Right forelimb (tissue), 1 donor: ENCODE measurements around the gene SCYGR2.
"Not testable (repeated sequence)": the region's sequence is repeated elsewhere in the genome, so short reads cannot be mapped to it uniquely, and the experiment has no call there.

Experiments
- DNase-seq: peaks from one replicate; pipeline ENCODE4 v3.0.0-alpha.2; 2018

The SCYGR2 gene, protein sequence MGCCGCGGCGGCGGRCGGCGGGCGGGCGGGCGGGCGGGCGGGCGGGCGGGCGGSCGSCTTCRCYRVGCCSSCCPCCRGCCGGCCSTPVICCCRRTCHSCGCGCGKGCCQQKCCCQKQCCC

GRCh38 chr2:227598835-227599503 lies at the start of gene SCYGR2:
TSS of gene SCYGR2 (plus strand) at chr2:227598893. CDS start at chr2:227598893, 0 bp downstream.
- DNase-seq = not testable (repeated sequence)

- no peak for DNase-seq
These were observed 46.9 kb upstream of the SCYGR2 start for GRCh38 chr2:227551836-227552235.

DNA sequence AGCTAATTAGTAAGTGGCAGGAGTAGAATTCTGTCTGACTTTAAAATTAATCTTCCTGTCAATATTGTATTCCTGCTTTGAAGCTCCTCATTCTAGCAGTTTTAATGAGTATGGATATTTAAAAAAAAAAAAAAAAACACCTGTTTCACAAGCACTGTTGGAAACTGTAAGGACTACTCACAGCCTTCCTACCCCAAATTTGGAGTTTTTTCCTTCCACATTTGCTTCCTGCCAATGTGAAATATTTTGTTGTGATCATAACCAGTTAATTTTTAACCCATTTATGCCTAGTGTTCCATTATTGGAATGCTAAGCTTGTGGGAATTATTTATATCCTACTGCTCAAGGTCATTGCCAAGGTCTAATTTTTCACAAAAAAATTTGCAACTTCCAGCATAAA lies 36.1 kb upstream of the SCYGR2 start:
- no peak for DNase-seq

DNA sequence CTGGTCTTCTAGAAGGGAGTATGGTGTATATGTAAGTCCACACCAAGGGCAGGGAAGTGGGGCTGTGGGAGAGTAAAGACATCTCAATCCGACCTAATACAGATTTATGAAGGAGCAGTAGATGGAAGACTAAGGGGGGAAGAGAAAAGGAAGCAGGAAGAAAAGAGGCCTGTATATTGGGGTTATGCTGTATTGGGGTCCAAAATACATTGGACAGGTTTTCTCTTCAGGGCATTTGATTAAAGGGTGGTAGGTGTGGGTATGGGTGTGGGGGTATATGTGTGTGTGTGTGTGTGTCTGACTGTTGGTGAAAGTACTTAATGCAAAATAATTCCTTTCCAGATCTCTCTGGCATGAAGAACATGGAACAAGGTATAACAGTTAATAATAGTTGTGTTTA lies 33.6 kb upstream of the SCYGR2 start:
- no peak for DNase-seq

DNA sequence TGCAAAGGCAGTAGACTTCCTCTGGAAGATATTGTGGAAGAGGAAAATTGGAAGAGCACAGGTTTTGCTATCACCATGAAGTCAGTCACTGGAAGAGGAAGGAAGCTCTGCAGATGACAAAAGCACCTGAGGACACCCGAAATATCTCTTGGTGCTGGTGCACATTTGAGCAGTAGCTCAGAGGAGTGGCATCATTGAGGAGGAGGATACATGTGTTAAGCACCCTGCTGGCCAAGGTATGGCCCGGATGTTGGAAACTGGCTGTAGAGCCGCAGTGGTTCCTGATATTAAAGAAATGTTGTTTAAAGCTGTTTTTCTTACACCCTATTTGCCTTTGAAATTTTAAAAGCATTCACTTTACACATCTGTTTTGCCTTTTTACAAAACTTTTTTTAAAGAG lies 32.7 kb upstream of the SCYGR2 start:
- DNase-seq = no peak

DNA sequence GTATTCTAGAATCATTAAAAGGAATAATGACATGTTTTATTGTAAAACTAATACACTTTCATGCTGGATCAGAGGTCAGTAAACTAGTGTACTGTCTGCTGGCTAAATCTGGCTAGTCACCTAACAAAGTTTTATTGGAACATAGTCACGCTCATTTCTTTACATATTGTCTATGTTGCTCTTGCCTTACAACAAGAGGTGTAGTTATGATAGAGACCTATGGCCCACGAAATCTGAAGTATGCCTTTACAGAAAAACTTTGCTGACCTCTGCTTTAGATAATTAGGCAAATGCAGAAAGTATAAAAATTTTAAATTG lies 29.9 kb upstream of the SCYGR2 start:
- no peak for DNase-seq

DNA sequence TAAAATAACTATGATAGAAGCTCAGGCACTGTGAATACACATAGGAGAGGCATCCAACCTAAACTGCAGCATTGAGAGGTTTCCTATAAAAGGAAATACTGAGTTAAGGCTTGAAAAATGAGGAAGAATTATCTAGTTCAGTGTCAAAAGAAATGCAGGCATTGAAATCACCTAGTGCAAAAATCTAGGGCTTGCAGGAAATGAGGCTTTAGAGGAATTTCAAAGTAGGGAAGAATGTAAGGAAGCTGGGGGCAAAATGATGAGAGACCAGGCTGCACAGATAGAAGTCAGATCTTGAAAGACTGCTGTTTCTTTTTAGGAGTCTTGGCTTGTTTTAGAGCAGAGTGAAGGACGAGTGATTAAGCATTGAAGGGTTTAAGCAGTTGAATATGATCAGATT lies 28.1 kb upstream of the SCYGR2 start:
- DNase-seq = no peak

- no peak for DNase-seq
These were observed 22.6 kb upstream of the SCYGR2 start for GRCh38 chr2:227576110-227576509.

- DNase-seq = no peak
These were observed 21.9 kb upstream of the SCYGR2 start for GRCh38 chr2:227576812-227577211.

DNA sequence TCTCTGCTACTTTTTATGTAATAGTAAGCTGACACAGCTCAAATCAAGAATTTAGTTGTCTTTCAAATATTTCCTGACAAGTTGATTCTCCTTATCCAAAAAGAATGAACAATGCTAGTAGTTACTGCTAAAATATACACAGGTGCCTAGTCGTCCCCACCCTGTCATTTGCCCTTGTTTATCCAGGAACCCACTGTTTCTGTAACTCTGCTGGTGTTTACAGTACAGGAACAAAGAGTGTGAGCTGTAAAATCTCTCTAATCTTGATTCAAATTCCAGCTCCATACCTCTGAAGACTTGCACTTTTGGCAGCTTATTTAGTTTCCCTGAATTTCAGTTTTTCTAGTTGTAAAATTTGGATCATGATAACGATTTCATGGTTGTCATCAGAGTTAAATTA lies 21.1 kb upstream of the SCYGR2 start:
- DNase-seq = no peak

DNA sequence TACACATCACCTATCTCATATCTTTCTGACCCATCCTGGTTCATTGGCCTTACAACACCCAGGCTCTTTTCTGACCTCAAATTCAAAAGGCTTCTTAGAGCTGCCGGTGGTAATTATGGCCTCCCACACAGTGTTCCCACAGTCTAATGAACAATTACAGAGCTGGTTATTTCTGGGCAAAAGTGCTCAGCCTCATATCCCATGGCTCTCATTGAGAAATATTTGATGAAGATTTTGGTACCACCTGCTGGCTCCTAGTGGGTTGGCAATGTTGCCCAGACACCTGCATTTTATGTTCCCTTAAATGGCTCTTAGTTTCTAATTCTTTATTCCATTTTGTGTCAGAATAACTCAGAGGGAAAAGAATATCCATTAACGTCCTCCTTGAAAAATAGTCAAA lies 20.1 kb upstream of the SCYGR2 start:
- no peak for DNase-seq

GRCh38 chr2:227579791-227580190 lies 18.9 kb upstream of the SCYGR2 start:
- no peak for DNase-seq

DNA sequence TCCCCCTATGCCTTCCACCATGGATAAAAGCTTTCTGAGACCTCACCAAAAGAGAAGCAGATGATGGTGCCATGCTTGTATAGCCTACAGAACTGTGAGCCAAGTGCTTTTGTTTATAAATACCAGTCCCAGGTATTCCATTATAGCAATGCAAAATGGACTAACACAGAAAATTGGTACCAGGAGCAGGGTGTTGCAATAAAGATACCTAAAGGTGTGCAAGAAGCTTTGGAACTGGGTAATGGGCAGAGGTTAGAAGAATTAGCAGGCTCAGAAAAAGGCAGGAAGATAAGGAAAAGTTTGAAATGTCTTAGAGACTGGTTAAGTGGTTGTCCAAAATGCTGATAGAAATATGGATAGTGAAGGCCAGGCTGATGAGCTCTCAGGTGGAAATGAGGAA lies 16.3 kb upstream of the SCYGR2 start:
- no peak for DNase-seq

GRCh38 chr2:227592694-227593387 lies 5.9 kb upstream of the SCYGR2 start:
- DNase-seq = no peak

DNA sequence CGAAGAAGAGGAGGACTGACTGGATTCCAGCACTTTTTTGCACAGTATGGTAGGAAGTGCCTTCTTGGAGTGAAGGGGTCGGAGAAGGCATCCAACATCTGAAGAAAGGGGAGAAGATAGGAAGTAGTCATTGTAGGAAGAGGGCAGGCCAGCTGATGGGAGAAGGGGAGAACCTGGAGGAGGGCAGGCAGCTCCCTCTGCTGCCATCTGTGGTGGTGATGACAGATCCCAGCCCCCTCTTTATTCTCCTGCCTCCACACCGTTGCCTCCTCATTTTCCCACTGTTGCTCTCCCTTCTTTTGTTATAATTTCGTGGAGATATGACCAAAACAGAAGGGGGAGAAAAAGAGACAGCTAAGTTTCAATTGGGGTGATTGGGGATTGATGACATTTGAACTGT lies 2.9 kb upstream of the SCYGR2 start:
- no peak for DNase-seq

DNA sequence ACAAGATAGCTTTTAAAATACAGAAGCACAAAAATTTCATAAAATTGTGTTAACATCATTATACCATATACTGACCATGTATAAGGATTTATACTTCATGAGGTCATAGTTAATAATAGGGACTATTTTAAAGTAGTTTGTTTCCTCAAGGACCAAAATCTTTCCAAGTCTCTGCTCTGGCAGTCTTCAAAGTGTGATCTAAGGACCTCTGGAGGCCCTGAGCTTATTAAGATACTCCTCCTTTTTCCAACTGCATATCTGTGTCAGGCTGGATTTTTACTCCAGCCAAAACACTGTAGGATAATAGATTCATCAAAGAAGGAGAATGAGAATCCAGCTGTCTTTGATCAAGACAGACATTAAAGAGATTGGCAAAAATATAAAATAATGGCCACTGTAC lies 1.7 kb upstream of the SCYGR2 start:
- DNase-seq = no peak

DNA sequence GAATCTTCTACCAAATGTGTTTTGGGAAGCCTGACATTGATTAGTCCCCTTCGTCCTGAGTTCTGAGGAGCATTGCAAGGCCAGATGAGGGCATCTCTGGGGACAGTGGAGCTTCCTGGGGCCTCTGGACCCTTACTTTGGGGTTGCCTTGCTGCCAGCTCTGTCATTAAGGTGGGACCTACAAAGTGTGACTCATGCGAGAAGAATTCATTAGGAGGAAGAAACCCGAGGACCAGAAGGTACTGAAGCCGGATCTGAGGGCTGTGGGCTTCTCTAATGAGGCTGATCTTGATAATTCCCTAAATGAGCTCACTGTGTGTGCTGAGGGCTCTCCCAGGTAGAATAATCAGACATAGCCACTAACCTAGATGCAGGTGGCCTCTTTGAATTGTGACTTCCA lies 695 bp upstream of the SCYGR2 start:
- DNase-seq = no peak

DNA sequence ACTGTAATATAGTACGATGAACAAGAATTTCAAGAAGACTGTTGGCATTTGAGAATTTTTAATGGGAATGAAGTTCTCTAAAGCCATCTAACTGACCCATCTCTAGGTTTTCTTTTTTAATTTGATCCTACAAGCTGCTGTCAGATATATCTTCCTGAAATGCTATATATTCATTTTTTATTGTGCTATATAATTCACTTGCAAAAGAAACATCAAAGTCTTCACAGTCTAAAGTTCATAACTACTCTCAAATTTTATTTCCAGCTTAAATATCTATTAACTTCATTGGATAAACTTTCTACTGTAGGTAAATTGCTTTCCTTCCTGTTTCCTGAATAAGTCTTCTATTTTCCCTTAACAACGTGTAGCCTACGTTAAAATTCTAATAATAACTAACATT lies 3.7 kb downstream of the SCYGR2 start:
- DNase-seq = no peak

DNA sequence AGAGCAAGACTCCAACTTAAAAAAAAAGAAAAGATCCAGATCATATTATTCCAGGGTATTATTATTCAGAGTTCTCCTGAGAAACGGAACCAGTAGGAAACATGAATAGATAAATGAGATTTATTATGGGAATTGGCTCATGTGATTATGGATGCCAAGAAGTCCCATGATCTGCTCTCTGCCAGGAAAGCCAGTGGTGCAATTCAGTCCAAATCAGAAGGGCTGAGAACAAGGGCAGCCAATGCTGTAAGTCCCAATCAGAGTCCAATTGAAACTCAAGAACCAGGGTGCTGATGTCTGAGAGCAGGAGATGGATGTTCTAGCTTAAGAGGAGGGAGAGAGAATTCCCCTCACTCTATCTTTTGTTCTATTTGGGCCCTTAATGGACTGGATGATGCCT lies 7.8 kb downstream of the SCYGR2 start:
- DNase-seq = no peak

GRCh38 chr2:227607941-227608340 lies 9.2 kb downstream of the SCYGR2 start:
- no peak for DNase-seq

GRCh38 chr2:227608561-227609338 lies 10.1 kb downstream of the SCYGR2 start:
- DNase-seq = no peak

- DNase-seq = no peak
These were observed 11.4 kb downstream of the SCYGR2 start for GRCh38 chr2:227610123-227610522.

DNA sequence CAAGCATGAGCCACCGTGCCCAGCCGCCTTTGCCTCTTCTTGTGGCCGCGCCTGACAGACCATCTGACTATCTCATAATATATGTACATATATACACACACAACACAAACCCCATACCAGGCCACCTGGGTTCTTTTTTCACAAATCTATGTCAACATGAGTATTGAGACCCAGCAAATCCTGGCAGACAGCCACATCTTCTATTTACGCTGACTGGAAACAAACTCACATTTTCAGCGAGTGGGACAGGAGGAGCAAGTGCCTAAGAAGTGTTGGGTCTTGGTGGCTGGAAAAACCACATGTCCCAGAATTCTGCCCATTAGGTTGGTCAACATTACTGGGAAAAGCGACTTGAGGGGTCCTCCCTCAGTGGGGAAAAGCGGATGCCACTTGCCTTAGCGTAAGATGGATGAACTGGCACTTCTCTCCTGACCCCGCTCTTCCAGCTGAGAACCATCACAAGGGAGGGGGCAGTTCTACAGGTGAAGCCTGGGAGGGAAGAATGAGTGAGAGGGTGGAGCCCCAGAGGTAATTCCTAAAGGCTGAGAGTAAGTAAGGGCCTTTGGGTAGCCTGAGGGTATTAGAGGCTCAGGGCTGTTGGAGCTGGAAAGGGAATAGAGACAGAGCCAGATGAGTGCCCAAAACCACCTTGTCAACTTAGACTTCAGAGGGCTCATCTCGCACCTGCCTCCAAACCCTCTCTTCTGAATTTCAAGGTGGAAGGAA lies 14.0 kb downstream of the SCYGR2 start:
- DNase-seq = no peak
